ENCODE data around the gene SCYGR6.
"Not testable (repeated sequence)": the region's sequence is repeated elsewhere in the genome, so short reads cannot be mapped to it uniquely, and the experiment has no call there.

SCYGR6 gene, protein sequence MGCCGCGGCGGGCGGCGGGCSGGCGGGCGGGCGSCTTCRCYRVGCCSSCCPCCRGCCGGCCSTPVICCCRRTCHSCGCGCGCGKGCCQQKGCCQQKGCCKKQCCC

DNA sequence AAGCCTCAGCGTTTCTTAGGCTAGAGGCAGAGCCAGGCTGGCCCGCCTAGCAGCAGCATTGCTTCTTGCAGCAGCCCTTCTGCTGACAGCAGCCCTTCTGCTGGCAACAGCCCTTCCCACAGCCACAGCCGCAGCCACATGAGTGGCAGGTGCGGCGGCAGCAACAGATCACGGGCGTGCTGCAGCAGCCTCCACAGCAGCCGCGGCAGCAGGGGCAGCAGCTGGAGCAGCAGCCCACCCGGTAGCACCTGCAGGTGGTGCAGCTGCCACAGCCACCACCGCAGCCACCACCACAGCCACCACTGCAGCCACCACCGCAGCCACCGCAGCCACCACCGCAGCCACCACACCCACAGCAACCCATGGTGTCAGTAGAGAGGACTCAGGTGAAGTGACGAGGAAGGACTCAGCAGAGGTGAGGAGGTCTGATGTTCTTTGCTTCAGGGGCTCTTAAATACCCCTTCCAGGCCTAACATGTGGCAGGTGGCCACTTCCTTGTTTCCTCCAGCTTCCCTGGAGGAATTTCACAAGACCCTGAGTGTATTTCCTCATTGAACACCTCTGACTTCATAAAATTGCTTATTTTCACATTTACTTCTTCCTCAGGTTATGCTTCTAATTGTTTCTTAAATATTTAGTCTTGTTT lies at the start of gene SCYGR6:
Gene SCYGR6, minus strand, starts transcription at position 364 of the 646 bp plus-strand sequence. Its CDS starts 0 bp downstream, at position 364.
- in situ Hi-C loops (cut with MboI; ENCODE audit: low sequenced_read_pairs) = no loop called here

DNA sequence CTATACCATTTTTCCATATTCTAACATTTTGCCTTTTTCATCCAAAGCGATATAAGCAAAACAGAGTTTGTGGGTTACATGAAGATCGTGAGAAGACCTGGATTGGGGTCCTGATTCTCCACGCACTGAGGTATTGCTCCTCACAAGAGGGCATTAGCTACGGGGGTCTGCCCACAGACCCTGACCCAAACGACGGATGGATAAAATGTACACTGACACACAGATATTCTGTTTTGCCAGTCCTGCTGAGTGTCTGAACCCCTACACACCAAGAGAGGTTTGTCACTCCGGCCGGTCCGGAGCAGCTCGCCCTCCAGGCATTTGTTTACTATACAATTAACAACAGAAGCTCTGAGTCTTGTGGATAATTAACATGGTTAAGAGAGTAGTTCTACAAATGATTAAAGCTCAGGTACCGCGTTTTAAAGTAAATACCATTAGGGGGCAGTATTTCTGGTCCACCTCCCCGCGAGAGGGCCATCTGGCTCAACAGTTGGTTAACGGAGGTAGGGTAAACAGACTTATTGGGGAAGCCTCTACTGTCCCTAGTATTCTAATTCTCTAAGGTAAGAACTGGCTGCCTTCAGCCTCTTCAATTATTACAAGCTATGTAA lies 49.6 kb upstream of the SCYGR6 start:
- in situ Hi-C loops (cut with MboI; ENCODE audit: low sequenced_read_pairs) = no loop called here

DNA sequence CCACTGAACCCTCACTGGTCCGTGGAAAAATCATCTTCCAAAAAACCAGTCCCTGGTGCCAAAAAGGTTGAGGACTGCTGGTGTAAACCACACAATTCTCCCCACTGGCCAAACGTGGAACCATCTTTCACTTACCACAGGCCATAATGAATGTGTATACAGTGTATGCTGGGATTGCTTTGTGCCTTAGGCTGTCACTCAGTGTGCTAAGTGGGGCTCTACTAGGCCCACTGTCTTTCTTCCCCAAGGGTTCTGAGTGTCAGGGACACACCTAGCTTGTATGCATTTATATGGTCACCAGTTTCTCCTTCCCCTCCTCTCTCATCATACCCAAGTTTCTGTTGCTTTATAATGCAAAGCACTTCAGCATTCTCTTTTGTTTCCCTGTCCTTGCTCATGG lies 48.4 kb upstream of the SCYGR6 start:
- in situ Hi-C loops (cut with MboI; ENCODE audit: low sequenced_read_pairs) = no loop called here

DNA sequence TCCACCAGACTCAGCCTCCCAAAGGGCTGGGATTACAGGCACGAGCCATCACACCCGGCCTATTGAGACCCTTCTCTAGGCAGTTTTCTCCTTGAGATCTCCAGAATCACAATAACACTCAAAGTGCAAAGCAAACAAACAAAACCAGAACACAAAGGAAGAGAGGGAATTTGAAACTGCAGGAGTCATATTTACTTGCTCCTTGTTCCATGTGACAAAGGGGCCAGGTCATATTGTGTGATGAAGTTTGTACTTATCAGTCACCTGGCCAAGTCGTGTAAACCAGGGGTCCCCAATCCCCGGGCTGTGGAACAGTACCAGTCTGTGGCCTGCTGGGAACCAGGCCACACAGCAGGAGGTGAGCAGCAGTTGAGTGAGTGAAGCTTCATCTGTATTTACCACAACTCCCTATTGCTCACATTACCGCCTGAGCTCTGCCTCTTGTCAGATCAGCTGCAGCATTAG lies 47.7 kb upstream of the SCYGR6 start:
- in situ Hi-C loops (cut with MboI; ENCODE audit: low sequenced_read_pairs) = no loop called here

DNA sequence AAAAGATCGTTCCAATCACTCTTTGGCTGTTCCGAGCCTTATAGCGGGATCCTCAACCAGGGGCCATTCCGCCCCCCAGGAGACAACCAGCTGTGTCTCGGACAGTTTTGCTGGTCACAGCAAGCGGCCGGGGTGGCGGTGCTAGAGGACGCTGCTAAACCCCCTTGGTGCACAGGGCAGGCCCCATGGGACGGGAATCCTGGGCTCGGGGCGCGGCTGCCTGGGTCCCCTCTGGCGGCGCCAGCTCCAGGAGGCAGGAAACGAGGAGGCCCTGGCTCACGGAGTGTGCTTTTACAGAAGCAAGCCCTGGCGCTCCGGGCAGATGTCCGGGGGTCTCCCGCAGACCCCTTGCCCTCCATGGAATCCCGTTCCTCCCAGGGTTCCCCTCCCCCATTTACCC lies 43.3 kb upstream of the SCYGR6 start:
- in situ Hi-C loops (cut with MboI; ENCODE audit: low sequenced_read_pairs) = no loop called here

DNA sequence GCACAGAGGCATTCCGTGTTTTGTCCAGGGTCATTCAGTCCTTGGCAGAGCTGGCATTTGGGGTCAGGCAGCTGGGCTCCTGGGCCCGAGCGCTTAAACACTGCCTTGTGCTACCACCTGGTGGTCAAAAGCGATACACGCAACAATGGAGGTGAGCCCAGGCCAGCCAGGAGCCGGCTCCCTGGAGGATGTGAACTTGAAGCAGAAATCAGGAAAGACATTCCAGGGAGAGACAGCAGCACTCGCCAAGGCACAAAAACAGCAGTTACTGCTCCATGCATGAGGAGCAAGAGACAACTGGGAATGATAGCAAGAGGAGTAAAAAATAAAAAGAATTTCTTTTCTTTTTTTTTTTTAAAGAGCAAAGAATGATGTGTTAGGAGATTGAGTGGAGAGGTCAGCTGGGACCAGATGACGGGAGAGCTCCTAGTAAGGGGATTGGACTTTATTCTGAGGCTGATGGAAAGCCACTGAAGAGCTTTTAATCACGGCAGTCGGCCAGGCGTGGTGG lies 41.9 kb upstream of the SCYGR6 start:
- in situ Hi-C loops (cut with MboI; ENCODE audit: low sequenced_read_pairs) = no loop called here

DNA sequence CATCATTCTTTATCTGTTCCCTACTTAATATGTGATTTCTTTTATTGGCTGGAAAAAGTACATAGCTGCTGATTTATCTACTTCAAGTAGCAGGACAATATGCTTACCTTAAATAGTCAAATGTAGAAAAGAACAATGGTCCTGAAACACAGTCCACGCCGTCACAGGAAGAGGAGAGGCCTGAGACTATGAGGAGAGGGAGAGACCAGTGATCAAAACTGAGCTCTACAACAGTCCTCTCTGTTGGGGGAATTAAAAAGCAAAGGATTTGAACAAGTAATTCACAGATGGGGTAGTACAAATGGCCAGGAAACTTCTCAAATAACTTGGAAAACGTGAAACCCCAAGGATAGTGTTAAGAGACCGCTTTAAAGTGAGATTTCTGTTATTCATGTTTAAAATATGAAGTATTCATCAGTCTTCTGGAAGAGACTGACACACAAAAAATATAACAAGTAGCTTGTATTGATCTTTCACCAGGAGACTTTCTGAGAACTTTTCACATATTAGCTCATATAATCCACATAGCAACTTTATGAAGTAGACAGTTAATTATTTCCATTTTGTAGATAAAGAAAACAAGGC lies 41.3 kb upstream of the SCYGR6 start:
- in situ Hi-C loops (cut with MboI; ENCODE audit: low sequenced_read_pairs) = no loop called here

DNA sequence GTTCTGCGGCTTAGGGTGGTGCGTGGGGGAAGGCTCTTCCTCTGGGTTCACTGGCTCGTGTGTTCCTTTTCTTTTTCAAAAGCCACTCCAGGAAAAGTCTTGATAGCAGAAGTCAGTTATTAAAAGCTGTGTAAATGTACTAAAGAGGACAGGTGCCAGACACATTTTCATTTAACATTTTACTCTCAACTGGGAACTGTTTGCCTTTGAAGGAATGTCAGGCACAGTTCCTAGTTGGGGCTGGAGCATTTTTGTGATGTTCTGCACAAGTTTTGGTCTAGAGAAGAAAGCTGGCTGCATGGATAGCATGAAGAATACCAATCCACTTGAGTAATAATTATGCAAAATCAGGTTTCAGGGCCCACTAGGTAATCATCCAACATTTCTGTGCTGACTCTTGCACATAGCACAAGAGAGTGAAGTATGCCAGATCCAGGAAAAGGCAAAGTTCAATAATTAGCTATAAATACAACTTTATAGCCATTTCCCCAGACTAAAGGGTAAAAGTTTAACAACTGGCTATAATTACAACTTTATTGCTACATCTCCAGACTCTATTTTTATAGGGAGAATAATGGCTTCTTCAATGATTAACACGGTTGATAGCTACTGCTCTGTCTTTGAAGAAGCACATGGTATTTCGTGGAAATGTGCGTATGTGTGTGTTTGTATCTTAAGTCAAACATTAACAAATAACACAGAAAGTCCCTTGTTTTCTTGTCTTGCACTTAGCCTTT lies 37.4 kb upstream of the SCYGR6 start:
- in situ Hi-C loops (cut with MboI; ENCODE audit: low sequenced_read_pairs) = no loop called here

DNA sequence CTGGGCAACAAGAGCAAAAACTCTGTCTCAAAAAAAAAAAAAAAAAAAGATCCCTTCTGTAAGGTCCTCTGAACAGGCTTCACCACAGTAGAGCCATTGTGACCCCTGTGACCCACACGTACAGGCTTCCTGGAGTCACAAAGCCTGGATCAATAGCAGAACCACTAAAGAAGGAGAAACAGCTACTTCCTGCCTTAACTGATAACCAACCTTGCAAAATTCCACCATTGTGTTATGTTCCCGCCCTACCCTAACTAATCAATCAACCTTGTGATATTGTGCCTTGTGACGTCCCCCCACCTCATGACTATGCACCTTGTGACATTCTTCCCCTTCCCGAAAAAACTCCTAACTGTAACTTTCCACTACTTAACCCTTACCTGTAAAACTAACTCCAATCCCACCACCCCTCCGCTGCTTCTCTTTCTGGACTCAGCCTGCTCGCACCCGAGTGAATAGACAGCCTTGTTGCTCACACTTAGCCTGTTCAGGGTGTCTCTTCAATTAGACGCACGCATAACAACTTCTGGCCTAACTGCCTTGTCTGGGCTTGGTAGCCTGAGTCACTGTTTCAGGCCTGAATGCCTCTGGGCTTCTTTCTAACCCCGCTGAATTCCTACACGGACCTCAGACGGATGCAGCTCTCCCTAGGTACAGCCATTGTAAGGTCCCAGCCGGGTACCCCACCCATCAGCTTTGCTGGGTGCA lies 35.0 kb upstream of the SCYGR6 start:
- in situ Hi-C loops (cut with MboI; ENCODE audit: low sequenced_read_pairs) = no loop called here

DNA sequence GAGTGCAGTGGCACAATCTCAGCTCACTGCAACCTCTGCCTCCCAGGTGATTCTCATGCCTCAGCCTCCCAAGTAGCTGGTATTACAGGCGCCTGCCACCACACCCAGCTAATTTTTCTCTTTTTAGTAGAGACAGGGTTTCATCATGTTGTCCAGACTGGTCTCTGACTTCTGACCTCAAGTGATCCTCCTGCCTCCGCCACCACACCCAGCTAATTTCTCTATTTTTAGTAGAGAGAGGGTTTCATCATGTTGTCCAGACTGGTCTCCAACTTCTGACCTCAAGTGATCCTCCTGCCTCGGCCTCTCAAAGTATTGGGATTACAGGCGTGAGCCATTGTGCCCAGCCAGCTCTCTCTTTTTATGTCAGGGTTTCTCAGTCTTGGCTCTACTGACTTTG lies 31.7 kb upstream of the SCYGR6 start:
- in situ Hi-C loops (cut with MboI; ENCODE audit: low sequenced_read_pairs) = not testable (repeated sequence)

DNA sequence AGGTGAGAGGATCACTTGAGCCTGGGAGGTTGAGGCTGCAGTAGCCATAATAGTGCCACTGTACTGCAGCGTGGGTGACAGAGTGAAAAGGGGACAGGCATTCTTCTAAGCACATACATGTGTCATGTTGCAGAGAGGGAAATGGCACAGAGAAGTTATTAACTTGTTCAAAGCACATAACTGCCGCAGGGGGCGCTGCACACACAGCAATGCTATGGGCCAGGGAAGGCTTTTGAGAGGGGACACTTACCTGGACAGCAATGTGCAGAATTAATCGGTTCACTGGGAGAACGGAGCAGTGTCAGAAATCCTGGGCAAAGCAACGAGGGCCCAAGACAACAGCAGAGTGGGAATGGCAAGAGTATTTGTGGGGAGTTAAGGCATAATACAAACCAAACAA lies 23.5 kb upstream of the SCYGR6 start:
- in situ Hi-C loops (cut with MboI; ENCODE audit: low sequenced_read_pairs) = no loop called here

DNA sequence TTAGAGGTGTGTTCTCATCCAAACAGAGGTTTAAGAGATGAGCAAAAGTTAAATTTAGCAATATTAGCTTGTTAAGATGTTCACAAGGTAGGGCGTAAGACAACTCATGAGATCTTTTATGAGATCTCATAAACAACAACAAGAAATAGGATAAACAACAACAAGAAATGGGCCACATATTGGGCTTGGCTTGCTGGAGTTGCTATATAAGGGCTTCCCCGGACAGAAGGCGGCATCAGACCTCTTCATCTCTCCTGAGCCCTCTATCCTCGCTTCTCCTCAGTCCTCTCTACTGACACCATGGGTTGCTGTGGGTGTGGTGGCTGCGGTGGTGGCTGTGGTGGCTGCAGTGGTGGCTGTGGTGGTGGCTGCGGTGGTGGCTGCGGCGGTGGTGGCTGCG lies 21.0 kb upstream of the SCYGR6 start, which contains the start of gene SCYGR8:
Gene SCYGR8, plus strand, starts transcription at position 301 of the 400 bp plus-strand sequence. Its CDS starts 0 bp downstream, at position 301.
- in situ Hi-C loops (cut with MboI; ENCODE audit: low sequenced_read_pairs) = no loop called here

DNA sequence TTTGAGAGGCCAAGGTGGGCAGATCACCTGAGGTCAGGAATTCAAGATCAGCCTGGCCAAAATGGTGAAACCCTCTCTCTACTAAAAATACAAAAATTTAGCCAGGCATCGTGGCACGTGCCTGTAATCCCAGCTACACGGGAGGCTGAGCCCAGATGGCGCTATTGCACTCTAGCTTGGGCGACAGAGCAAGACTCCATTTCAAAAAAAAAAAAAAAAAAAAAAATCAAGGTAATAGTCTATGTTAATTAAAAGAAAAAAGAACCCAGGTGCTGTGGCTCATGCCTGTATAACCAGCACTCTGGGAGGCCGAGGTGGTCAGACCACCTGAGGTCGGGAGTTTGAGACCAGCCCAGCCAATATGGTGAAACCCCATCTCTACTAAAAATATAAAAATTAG lies 16.1 kb upstream of the SCYGR6 start:
- in situ Hi-C loops (cut with MboI; ENCODE audit: low sequenced_read_pairs) = not testable (repeated sequence)

DNA sequence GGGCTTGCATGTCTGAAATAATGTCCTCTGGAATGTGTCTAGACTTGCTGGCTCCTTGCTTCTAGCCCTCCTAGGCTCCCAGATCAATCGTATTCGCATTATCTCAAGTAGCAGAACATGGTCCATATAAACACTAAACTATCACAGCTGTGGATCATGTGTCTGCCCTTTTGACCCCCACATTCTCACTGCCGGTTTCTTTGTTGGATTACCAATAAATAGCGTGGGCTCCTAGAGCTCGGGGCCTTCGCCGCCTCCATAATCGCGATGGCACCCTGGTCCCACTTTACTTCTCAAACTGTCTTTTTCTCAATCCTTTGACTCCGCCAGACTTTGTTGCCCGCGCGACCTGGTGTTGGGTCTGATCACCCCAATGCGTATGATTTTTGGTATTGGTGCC lies 14.8 kb upstream of the SCYGR6 start:
- in situ Hi-C loops (cut with MboI; ENCODE audit: low sequenced_read_pairs) = no loop called here

DNA sequence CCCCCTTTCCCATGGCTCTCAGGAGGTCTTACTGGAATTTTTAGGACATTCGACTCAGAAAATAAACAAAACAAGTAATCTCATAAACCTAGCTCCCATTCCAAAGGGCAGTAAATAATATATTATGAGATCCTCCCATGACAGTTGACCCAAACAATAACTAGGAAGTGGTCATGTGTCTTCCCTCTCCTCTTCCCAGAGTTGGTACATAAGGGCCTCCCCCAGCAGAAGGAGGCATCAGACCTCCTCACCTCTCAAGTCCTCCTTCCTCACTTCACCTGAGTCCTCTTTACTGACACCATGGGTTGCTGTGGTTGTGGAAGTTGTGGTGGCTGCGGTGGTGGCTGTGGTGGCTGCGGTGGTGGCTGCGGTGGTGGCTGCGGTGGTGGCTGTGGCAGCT lies 3.5 kb upstream of the SCYGR6 start, which contains the start of gene SCYGR7:
Gene SCYGR7, plus strand, starts transcription at position 301 of the 400 bp plus-strand sequence. Its CDS starts 0 bp downstream, at position 301.
- in situ Hi-C loops (cut with MboI; ENCODE audit: low sequenced_read_pairs) = no loop called here

DNA sequence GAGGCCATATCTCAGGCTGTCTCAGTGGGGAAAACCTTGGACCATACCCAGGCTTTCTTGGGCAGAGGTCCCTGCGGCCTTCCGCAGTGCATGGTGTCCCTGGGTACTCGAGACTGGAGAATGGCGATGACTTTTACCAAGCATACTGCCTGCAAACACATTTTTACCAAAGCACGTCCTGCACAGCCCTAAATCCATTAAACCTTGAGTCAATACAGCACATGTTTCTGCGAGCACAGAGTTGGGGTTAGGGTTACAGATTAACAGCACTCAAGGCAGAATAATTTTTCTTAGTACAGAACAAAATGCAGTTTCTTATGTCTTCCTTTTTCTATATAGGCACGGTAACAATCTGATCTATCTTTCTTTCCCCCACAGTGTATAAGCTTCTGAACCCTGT lies 1.7 kb downstream of the SCYGR6 start:
- in situ Hi-C loops (cut with MboI; ENCODE audit: low sequenced_read_pairs) = not testable (repeated sequence)

DNA sequence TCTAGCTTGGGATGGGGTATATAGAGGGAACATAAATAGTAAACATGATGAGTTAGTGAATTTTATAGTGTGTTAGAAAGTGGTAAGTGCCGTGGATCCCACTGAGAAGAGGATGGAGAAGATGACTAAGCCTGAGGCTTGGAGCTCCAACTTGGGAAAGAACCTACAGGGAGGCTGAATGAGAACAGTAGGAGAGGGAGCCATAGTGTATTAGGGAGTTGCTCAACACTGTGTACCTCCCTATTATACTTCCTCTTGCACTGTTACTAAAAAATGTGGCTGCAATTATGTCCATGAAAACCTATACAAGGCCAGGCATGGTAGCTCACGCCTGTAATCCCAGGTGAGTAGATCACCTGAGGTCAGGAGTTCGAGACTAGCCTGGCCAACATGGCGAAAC lies 3.9 kb downstream of the SCYGR6 start:
- in situ Hi-C loops (cut with MboI; ENCODE audit: low sequenced_read_pairs) = no loop called here

DNA sequence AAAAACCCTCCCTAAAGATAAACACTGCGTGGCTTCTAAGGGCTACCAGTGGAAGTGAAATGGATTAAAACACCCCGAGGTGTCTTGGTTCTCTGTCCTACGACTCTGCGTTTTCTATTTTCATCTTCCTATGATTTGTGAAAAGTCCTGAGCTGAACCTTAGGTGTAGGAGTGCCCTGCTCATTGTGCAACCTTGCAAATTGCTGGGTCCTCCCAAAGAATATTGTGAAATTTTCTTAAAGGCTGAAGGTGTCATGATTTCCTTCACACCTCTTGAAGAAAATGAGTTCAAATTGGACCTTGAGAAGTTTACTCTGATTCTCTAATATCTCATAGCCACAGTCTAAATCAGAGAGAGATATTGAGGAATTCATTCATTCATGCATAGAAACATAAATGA lies 4.9 kb downstream of the SCYGR6 start:
- in situ Hi-C loops (cut with MboI; ENCODE audit: low sequenced_read_pairs) = no loop called here

DNA sequence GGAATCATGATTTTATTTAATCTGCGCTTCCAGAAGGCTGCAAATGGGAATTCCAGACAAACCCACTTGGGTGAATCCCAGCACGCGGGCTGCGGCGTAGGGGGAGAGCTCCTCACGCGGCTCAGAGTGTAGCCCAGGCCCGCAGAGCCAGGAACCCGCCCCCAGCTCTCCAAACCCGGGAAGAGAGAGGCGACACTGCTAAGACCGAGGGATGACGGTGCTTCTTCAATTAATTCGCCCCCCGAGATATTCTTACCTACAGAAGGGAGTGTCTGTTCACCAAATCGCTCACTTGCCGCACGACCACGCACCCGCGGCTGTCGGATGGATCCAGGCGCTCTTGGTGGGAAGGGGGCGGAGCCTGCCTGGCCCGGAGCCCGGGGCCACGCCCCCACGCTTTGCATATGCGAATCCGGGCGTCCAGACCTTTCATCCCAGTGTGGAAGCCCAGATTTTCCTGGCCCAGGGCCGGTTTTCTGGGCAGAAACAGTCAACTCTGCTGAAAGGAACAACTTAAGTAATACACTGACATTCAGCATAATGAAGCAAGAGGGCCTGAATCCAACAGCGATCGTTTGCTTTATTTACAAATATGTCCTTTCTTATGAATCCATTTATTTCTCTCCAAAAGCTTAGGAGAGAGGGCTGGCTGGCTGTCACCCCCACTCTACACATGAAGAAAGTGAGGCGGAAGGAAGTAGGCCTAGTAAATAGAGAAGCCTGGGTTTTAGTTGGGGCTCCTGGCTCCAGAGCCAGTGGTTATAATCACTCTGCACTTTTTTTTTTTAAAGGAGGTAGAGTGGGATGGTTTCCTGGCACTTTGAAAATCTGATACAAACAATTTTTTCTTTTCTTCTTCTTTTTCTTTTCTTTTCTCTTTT lies 6.6 kb downstream of the SCYGR6 start, which contains the start of gene SLC19A3:
Gene SLC19A3, minus strand, starts transcription at position 342 of the 881 bp plus-strand sequence. CDS start 15,710 bp downstream, outside the sequence.
- in situ Hi-C loops (cut with MboI; ENCODE audit: low sequenced_read_pairs) = no loop called here
